Inflammatory macrophage treated with lipopolysaccharide for 4 hours (primary cell): ENCODE results near the gene CACNA2D2.

Experiments
- DNase-seq: peaks from one replicate; pipeline ENCODE4 v3.0.0-alpha.2; 2020

Gene CACNA2D2

GRCh38 chr3:50419595-50420370 lies 83.7 kb downstream of the CACNA2D2 start:
- DNase-seq, result no peak

GRCh38 chr3:50418850-50419249 lies 84.6 kb downstream of the CACNA2D2 start:
- no peak for DNase-seq

GRCh38 chr3:50417637-50418033 lies 85.8 kb downstream of the CACNA2D2 start:
- DNase-seq, result no peak

- DNase-seq, result no peak
Measured at GRCh38 chr3:50416736-50417636, 86.4 kb downstream of the CACNA2D2 start.

- DNase-seq, result peak; percentile 7
Measured at GRCh38 chr3:50415816-50416215, 87.6 kb downstream of the CACNA2D2 start.

- DNase-seq, result no peak
Measured at GRCh38 chr3:50415061-50415460, 88.4 kb downstream of the CACNA2D2 start.

- DNase-seq, result no peak
Measured at GRCh38 chr3:50414616-50415015, 88.8 kb downstream of the CACNA2D2 start.

- no peak for DNase-seq
Measured at GRCh38 chr3:50412231-50412754, 91.1 kb downstream of the CACNA2D2 start.

- DNase-seq, result no peak
Measured at GRCh38 chr3:50411229-50411628, 92.2 kb downstream of the CACNA2D2 start.

GRCh38 chr3:50410608-50411139 lies 92.8 kb downstream of the CACNA2D2 start:
- DNase-seq, result no peak

GRCh38 chr3:50410185-50410584 lies 93.2 kb downstream of the CACNA2D2 start:
- no peak for DNase-seq

- DNase-seq, result no peak
Measured at GRCh38 chr3:50408443-50408944, 94.9 kb downstream of the CACNA2D2 start.

- DNase-seq, result no peak
Measured at GRCh38 chr3:50406487-50406886, 96.9 kb downstream of the CACNA2D2 start.

GRCh38 chr3:50405249-50405648 lies 98.2 kb downstream of the CACNA2D2 start:
- DNase-seq, result no peak

GRCh38 chr3:50401978-50402595 lies 101.3 kb downstream of the CACNA2D2 start:
- DNase-seq, result no peak

- DNase-seq, result no peak
Measured at GRCh38 chr3:50396502-50396901, 106.9 kb downstream of the CACNA2D2 start.

- peak; percentile 81 for DNase-seq
Measured at GRCh38 chr3:50395070-50395860, 108.2 kb downstream of the CACNA2D2 start.

- no peak for DNase-seq
Measured at GRCh38 chr3:50393061-50393460, 110.4 kb downstream of the CACNA2D2 start.

GRCh38 chr3:50392101-50392715 lies 111.2 kb downstream of the CACNA2D2 start:
- DNase-seq, result no peak

GRCh38 chr3:50390508-50391224 lies 112.8 kb downstream of the CACNA2D2 start:
- no peak for DNase-seq

- DNase-seq, result no peak
Measured at GRCh38 chr3:50389414-50389767, 114.0 kb downstream of the CACNA2D2 start.
